ENCODE measurements around the gene RGS19.

RGS19 gene

GRCh38 chr20:64074963-64075362 is 4.4 kb downstream of the RGS19 start:
- Histone ChIP-seq H3K27me3 (no peaks in the 10 kb centered on the region), H3K9me3 (replicated peaks in 1 of 11) (no peaks in the 10 kb centered on the region), H3K9ac (peak overlapping the region in 1 of 11 experiments; percentile 23; a peak in 2 of 22 replicates), H3K27ac (no peak overlapping the region), H3K4me1 (peaks cover 56 to 93% (median 83%) of the 10 kb centered on the region in 10 experiments), H3K4me3 (peak overlapping the region in 3 of 10 experiments; percentile 75 to 92 (median 86); a peak in 2 of 20 replicates), H4K20me1 (peaks cover 47 to 91% (median 75%) of the 10 kb centered on the region in 11 experiments; a peak in 21 of 22 replicates), H3K4me2 (peak overlapping the region; percentile 93 to 100 (median 99)), H3K36me3 (peaks cover 14 to 52% (median 43%) of the 10 kb centered on the region in 11 experiments)
- TF ChIP-seq Cebpa-rat (IDR thresholded peaks at IDR 0.05): no peak

- Histone ChIP-seq H3K9me3 (replicated peaks in 1 of 11) (no peaks in the 10 kb centered on the region), H3K36me3 (peaks cover 14 to 52% (median 43%) of the 10 kb centered on the region in 11 experiments), H4K20me1 (peaks cover 49 to 95% (median 81%) of the 10 kb centered on the region in 11 experiments; a peak in 21 of 22 replicates), H3K4me2 (peak overlapping the region; percentile 93 to 100 (median 99)), H3K27me3 (no peaks in the 10 kb centered on the region), H3K4me1 (peaks cover 56 to 100% (median 89%) of the 10 kb centered on the region in 10 experiments), H3K4me3 (peak overlapping the region in 2 of 10 experiments; percentile 40 to 86; a peak in 4 of 20 replicates), H3K27ac (no peak overlapping the region), H3K9ac (peak overlapping the region in 8 of 11 experiments; percentile 14 to 69 (median 31); a peak in 3 of 22 replicates)
- no peak for TF ChIP-seq Cebpa-rat (IDR thresholded peaks at IDR 0.05)
Measured at GRCh38 chr20:64074184-64074789, 5.0 kb downstream of the RGS19 start.

- peak overlapping the region; percentile 93 to 100 (median 99) for H3K4me2 ChIP-seq
- H3K27me3 ChIP-seq: no peaks in the 10 kb centered on the region
- peak overlapping the region in 9 of 11 experiments; percentile 45 to 69 (median 51); a peak in 12 of 22 replicates for H3K9ac ChIP-seq
- H4K20me1 ChIP-seq: peaks cover 49 to 100% (median 84%) of the 10 kb centered on the region in 11 experiments; a peak in 21 of 22 replicates
- H3K9me3 ChIP-seq (replicated peaks in 1 of 11): no peaks in the 10 kb centered on the region
- H3K36me3 ChIP-seq: peaks cover 14 to 52% (median 43%) of the 10 kb centered on the region in 11 experiments
- 0 out of 22 replicates have a peak overlapping the region, but pooled peaks of 2 of the 11 experiments have one; percentile 11 to 55 for H3K27ac ChIP-seq
- no peak for TF ChIP-seq Cebpa-rat (IDR thresholded peaks at IDR 0.05)
- peaks cover 62 to 100% (median 96%) of the 10 kb centered on the region in 10 experiments for H3K4me1 ChIP-seq
- H3K4me3 ChIP-seq: peak overlapping the region in 2 of 10 experiments; percentile 18 to 40; a peak in 5 of 20 replicates
Measured at GRCh38 chr20:64073476-64074183, 5.7 kb downstream of the RGS19 start.

GRCh38 chr20:64072498-64073063 is 6.7 kb downstream of the RGS19 start:
- peak overlapping the region; percentile 93 to 100 (median 99) for H3K4me2 ChIP-seq
- H3K9me3 ChIP-seq (replicated peaks in 1 of 11): no peaks in the 10 kb centered on the region
- peaks cover 46 to 97% (median 78%) of the 10 kb centered on the region in 11 experiments; a peak in 21 of 22 replicates for H4K20me1 ChIP-seq
- no peak for TF ChIP-seq Cebpa-rat (IDR thresholded peaks at IDR 0.05)
- no peaks in the 10 kb centered on the region for H3K27me3 ChIP-seq
- H3K4me3 ChIP-seq: peak overlapping the region in 4 of 10 experiments; percentile 1 to 51 (median 28); a peak in 5 of 20 replicates
- H3K27ac ChIP-seq: peak overlapping the region in 7 of 11 experiments; percentile 39 to 55 (median 44); a peak in 14 of 22 replicates
- H3K36me3 ChIP-seq: peaks cover 14 to 52% (median 43%) of the 10 kb centered on the region in 11 experiments
- H3K4me1 ChIP-seq: peaks cover 71 to 100% (median 99%) of the 10 kb centered on the region in 10 experiments
- peak overlapping the region; percentile 21 to 69 (median 51); a peak in 19 of 22 replicates for H3K9ac ChIP-seq

- peaks cover 14 to 50% (median 43%) of the 10 kb centered on the region in 11 experiments for H3K36me3 ChIP-seq
- peak overlapping the region in 10 of 11 experiments; percentile 17 to 69 (median 52); a peak in 14 of 22 replicates for H3K9ac ChIP-seq
- H3K27me3 ChIP-seq: no peaks in the 10 kb centered on the region
- H3K9me3 ChIP-seq (replicated peaks in 1 of 11): no peaks in the 10 kb centered on the region
- H3K27ac ChIP-seq: peak overlapping the region in 4 of 11 experiments; percentile 11 to 55 (median 54); a peak in 4 of 22 replicates
- peak overlapping the region in 2 of 10 experiments; percentile 1 to 51; a peak in 1 of 20 replicates for H3K4me3 ChIP-seq
- peaks cover 36 to 90% (median 71%) of the 10 kb centered on the region in 11 experiments; a peak in 21 of 22 replicates for H4K20me1 ChIP-seq
- H3K4me2 ChIP-seq: peak overlapping the region; percentile 93 to 100 (median 99)
- H3K4me1 ChIP-seq: peaks cover 81 to 100% (median 99%) of the 10 kb centered on the region in 10 experiments
- TF ChIP-seq Cebpa-rat (IDR thresholded peaks at IDR 0.05): no peak
Measured at GRCh38 chr20:64071341-64072332, 7.7 kb downstream of the RGS19 start.

- Histone ChIP-seq H3K9ac (no peak overlapping the region), H3K27ac (no peak overlapping the region), H3K4me1 (peaks cover 82 to 100% (median 99%) of the 10 kb centered on the region in 10 experiments), H3K36me3 (peaks cover 14 to 38% (median 32%) of the 10 kb centered on the region in 11 experiments), H4K20me1 (peaks cover 31 to 84% (median 59%) of the 10 kb centered on the region in 11 experiments; a peak in 21 of 22 replicates), H3K27me3 (no peaks in the 10 kb centered on the region), H3K4me2 (peak overlapping the region in 8 of 11 experiments; percentile 93 to 100 (median 100); a peak in 16 of 22 replicates), H3K4me3 (no peak overlapping the region), H3K9me3 (replicated peaks in 1 of 11) (no peaks in the 10 kb centered on the region)
- no peak for TF ChIP-seq Cebpa-rat (IDR thresholded peaks at IDR 0.05)
Measured at GRCh38 chr20:64070244-64070993, 8.9 kb downstream of the RGS19 start.

- Histone ChIP-seq H3K36me3 (peaks cover 14 to 32% (median 27%) of the 10 kb centered on the region in 11 experiments), H3K4me2 (peak overlapping the region in 10 of 11 experiments; percentile 24 to 100 (median 99); a peak in 16 of 22 replicates), H3K27me3 (no peaks in the 10 kb centered on the region), H3K27ac (no peak overlapping the region), H3K4me3 (no peak overlapping the region), H3K9me3 (replicated peaks in 1 of 11) (no peaks in the 10 kb centered on the region), H3K4me1 (peaks cover 80 to 100% (median 99%) of the 10 kb centered on the region in 10 experiments), H4K20me1 (peaks cover 31 to 77% (median 52%) of the 10 kb centered on the region in 11 experiments; a peak in 21 of 22 replicates), H3K9ac (peak overlapping the region in 3 of 11 experiments; percentile 31 to 43 (median 41); a peak in 2 of 22 replicates)
- TF ChIP-seq Cebpa-rat (IDR thresholded peaks at IDR 0.05): no peak
Measured at GRCh38 chr20:64069614-64070243, 9.6 kb downstream of the RGS19 start.
